Esophagus squamous epithelium (tissue), 5 donors: ENCODE measurements around the gene TOX2. TPM values are rescaled to one million over a fixed set of nuclear protein-coding genes. Genes with fewer than 3 reads are reported as not detected.

Source experiments
- DNase-seq: peaks from one replicate; lab custom pipeline; 2025; lab: John Stamatoyannopoulos, UW
- H3K27ac ChIP-seq, 4 donors: fragments of 200-600 bp; sonication (generic); one replicate each; pipeline ENCODE4 v1.5.1; 2016 to 2019; ENCODE audit warnings: mild to moderate bottlenecking in 1 of 4
- H3K27me3 ChIP-seq, 4 donors: fragments of 200-600 bp; sonication (generic); 1 replicate in 3 of 4; 2 replicates in 1 of 4; pipeline versions ENCODE4 v1.5.1 to v1.6.0; 2017 to 2021; ENCODE audit warnings: antibody characterized with exemption in 1 of 4
- H3K36me3 ChIP-seq, 3 donors: fragments of 200-600 bp; sonication (generic); one replicate each; pipeline ENCODE4 v1.5.1; 2016 to 2019
- H3K4me1 ChIP-seq, 3 donors: fragments of 200-600 bp; sonication (generic); one replicate each; pipeline ENCODE4 v1.5.1; 2017 to 2019
- H3K4me3 ChIP-seq, 4 donors: fragments of 200-600 bp; sonication (generic); 1 replicate in 3 of 4; 2 replicates in 1 of 4; pipeline ENCODE4 v1.5.1; 2016 to 2019; ENCODE audit warnings: mild to moderate bottlenecking in 2 of 4, moderate library complexity in 1 of 4
- H3K9me3 ChIP-seq, 3 donors: fragments of 200-600 bp; sonication (generic); one replicate each; pipeline ENCODE4 v1.5.1; 2016 to 2019
- POLR2A ChIP-seq, 4 donors: fragments of 450-650 bp; IDR thresholded peaks; one replicate each; pipeline ENCODE4 v1.6.1; 2017; ENCODE audit warnings: antibody characterized with exemption in 4 of 4, mild to moderate bottlenecking in 4 of 4, moderate library complexity in 3 of 4
- WGBS, 2 donors: methylation state at CpG; one replicate each; pipeline ENCODE4 v1.1.5; 2018; 5-methylcytosine and 5-hydroxymethylcytosine counted together
- intact Hi-C: fragments of 100-400 bp; cut with DNase I; formaldehyde crosslinking; loops from one replicate; pipeline ENCODE4 v1.15.0; 2022
- total RNA-seq, 4 donors: library from RNA; depleted of rRNA; stranded (reverse); fragments of >200 nt; gene quantifications; one replicate each; pipeline ENCODE4 v1.1.0, GENCODE V29; 2016
- TF ChIP-seq, protein P1 (sequence below), 6 experiments: fragments of 450-650 bp in 4 of 6; fragments of 200-600 bp in 2 of 6; sonication (generic) in 2 of 6; IDR thresholded peaks; one replicate each; pipeline ENCODE4 v1.5.1; 2016 to 2019; ENCODE audit warnings: antibody characterized with exemption in 6 of 6, mild to moderate bottlenecking in 4 of 6, moderate library complexity in 4 of 6
- donor health status: DM: yes; HTN: yes; CAD: no.

The TOX2 gene
- total RNA-seq, 4 donors from 2014 or later = 0.99 to 22.9 (median 3.1) TPM

DNA sequence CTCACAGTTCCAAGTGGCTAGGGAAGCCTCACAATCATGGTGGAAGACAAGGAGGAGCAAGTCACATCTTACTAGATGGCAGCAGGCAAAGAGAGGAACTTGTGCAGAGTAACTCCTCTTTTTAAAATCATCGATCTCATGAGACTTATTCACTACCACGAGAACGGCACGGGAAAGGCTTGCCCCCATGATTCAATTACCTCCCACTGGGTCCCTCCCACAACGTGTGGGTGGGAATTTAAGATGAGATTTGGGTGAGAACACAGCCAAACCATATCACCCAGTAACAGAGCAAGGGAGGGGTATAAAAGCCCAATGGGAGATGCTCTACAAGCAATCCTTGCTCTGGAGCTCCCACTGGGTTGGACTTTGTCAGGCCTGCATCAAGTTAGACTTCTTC lies 192.0 kb downstream of the TOX2 start:
- DNase-seq = no peak
- WGBS, 2 donors = 66 to 71% methylated on average over 5 of the region's 5 CpGs
- H3K27me3 ChIP-seq = peaks cover 0 to 27% (median 0%) of the 10 kb centered on the region in 4 donors
- H3K4me1 ChIP-seq = peaks cover 0 to 12% (median 5%) of the 10 kb centered on the region in 3 donors
- no peak overlapping the region for H3K4me3 ChIP-seq
- TF ChIP-seq, protein P1, sequence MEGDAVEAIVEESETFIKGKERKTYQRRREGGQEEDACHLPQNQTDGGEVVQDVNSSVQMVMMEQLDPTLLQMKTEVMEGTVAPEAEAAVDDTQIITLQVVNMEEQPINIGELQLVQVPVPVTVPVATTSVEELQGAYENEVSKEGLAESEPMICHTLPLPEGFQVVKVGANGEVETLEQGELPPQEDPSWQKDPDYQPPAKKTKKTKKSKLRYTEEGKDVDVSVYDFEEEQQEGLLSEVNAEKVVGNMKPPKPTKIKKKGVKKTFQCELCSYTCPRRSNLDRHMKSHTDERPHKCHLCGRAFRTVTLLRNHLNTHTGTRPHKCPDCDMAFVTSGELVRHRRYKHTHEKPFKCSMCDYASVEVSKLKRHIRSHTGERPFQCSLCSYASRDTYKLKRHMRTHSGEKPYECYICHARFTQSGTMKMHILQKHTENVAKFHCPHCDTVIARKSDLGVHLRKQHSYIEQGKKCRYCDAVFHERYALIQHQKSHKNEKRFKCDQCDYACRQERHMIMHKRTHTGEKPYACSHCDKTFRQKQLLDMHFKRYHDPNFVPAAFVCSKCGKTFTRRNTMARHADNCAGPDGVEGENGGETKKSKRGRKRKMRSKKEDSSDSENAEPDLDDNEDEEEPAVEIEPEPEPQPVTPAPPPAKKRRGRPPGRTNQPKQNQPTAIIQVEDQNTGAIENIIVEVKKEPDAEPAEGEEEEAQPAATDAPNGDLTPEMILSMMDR (IDR thresholded peaks at IDR 0.05) = no peak
- no peak for TF ChIP-seq POLR2A (IDR thresholded peaks at IDR 0.05)
- peaks cover 0 to 14% (median 0%) of the 10 kb centered on the region in 3 donors for H3K9me3 ChIP-seq
- intact Hi-C loops = no loop called here
- no peaks in the 10 kb centered on the region for H3K36me3 ChIP-seq
- H3K27ac ChIP-seq = no peak overlapping the region

- no peak overlapping the region for H3K4me3 ChIP-seq
- H3K27me3 ChIP-seq = peaks cover 0 to 20% (median 0%) of the 10 kb centered on the region in 4 donors
- 17 to 53% methylated on average over 1 to 3 of the region's 5 CpGs for WGBS, 2 donors
- peaks cover 0 to 10% (median 0%) of the 10 kb centered on the region in 3 donors for H3K9me3 ChIP-seq
- H3K27ac ChIP-seq = no peak overlapping the region
- H3K36me3 ChIP-seq = no peaks in the 10 kb centered on the region
- H3K4me1 ChIP-seq = peaks cover 0 to 23% (median 11%) of the 10 kb centered on the region in 3 donors
- intact Hi-C loops = loop anchor here (10.0 kb wide), 1 partner anchor 205 kb away; the partner anchor contains the start of gene FITM2
- no peak for TF ChIP-seq POLR2A (IDR thresholded peaks at IDR 0.05)
- DNase-seq = no peak
These were observed 195.3 kb downstream of the TOX2 start for GRCh38 chr20:44109951-44110361.

DNA sequence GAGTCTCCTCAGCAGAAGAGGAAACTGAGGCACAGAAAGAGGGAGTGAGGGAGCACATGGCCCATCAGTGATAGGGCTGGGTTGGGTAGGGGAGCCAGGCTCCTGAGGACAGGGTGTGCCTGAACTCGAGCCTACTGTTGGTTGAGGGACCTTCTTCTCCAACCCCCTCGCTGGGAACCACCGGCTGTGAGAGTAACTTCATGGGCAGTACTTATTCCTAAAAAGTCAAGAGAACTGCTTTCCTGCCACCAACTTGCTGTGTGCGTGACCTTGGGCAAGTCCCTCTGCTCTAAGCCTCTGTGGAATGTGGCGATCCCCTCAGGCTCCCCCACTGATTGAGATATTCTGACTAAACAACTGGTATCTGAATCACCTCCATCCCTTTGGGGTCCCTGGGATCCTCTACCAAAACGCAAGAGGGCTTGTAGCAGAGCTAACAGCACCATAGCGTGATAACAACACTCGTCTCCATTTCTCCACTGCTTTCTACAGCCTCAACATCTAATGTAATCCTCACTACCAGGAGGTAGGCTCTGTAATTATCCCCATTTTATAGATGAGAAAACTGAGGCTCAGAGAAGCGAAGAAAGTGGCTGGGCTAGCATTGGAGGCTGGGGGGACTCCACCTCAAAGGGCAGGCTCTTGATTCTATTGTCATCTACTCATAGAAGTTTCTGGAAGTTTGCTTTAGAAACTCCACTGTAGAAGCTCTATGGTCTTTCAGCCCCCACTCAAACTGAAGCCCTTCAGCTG lies 196.3 kb downstream of the TOX2 start:
- Histone ChIP-seq H3K4me1 (peaks cover 0 to 19% (median 11%) of the 10 kb centered on the region in 3 donors), H3K27ac (peak overlapping the region in 1 of 4 donors; percentile 46), H3K4me3 (no peak overlapping the region), H3K27me3 (peaks cover 0 to 24% (median 0%) of the 10 kb centered on the region in 4 donors), H3K36me3 (no peaks in the 10 kb centered on the region), H3K9me3 (peaks cover 0 to 10% (median 0%) of the 10 kb centered on the region in 3 donors)
- DNase-seq = no peak
- WGBS, 2 donors = 81 to 85% methylated on average over 7 to 9 of the region's 9 CpGs
- intact Hi-C loops = loop anchor here (10.0 kb wide), 1 partner anchor 204 kb away; the partner anchor contains the start of gene FITM2
- no peak for TF ChIP-seq POLR2A (IDR thresholded peaks at IDR 0.05)
- TF ChIP-seq, protein P1 (IDR thresholded peaks at IDR 0.05) = no peak

DNA sequence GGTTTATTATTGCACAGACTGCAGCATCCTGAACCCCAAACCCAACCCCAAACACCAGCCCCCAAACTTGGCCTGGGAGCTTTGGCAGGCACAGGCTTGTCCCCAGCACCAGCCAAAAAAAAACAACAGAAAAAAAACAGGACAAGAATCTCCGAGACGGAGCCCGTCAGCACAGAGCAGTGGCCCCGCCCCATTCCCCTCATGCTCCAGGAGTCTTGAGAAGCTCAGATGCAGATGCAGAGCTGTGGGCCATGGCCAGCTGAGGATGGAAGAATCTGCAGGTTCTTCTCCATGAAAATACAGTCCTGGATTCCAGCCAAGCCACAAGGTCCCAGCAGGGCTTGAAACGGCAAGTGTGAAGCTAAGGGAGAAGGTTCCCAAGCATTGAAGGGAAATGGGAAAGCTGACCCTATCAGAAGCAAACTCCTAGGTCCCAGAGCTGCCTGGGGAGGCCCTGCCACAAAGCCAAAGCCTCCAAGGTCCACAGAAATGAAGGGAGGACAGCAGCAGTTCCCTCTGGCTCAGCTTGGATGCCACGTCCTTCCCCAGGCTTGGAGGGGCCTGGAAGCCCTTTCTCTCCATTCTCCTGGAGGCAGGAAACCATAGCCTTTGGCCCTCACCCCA lies 197.2 kb downstream of the TOX2 start:
- H3K27ac ChIP-seq = peak overlapping the region in 1 of 4 donors; percentile 46
- TF ChIP-seq, protein P1 (IDR thresholded peaks at IDR 0.05) = no peak
- no peak for TF ChIP-seq POLR2A (IDR thresholded peaks at IDR 0.05)
- intact Hi-C loops = loop anchor here (10.0 kb wide), 1 partner anchor 203 kb away; the partner anchor contains the start of gene FITM2
- 0 to 23% methylated on average over 3 to 6 of the region's 6 CpGs for WGBS, 2 donors
- DNase-seq = no peak
- no peak overlapping the region for H3K4me3 ChIP-seq
- peaks cover 0 to 31% (median 0%) of the 10 kb centered on the region in 4 donors for H3K27me3 ChIP-seq
- H3K36me3 ChIP-seq = no peaks in the 10 kb centered on the region
- H3K9me3 ChIP-seq = peaks cover 0 to 10% (median 0%) of the 10 kb centered on the region in 3 donors
- peaks cover 2 to 28% (median 11%) of the 10 kb centered on the region in 3 donors for H3K4me1 ChIP-seq

- 67 to 79% methylated on average over 5 to 6 of the region's 6 CpGs for WGBS, 2 donors
- Histone ChIP-seq H3K27ac (peak overlapping the region in 3 of 4 donors; percentile 25 to 58 (median 25)), H3K4me1 (peaks cover 2 to 30% (median 11%) of the 10 kb centered on the region in 3 donors), H3K27me3 (peaks cover 0 to 37% (median 0%) of the 10 kb centered on the region in 4 donors), H3K4me3 (no peak overlapping the region), H3K36me3 (no peaks in the 10 kb centered on the region), H3K9me3 (peaks cover 0 to 9% (median 0%) of the 10 kb centered on the region in 3 donors)
- TF ChIP-seq POLR2A (IDR thresholded peaks at IDR 0.05) = no peak
- TF ChIP-seq, protein P1 (IDR thresholded peaks at IDR 0.05) = no peak
- intact Hi-C loops = loop anchor here (10.0 kb wide), 1 partner anchor 202 kb away; the partner anchor contains the start of gene FITM2
- DNase-seq = no peak
These were observed 197.8 kb downstream of the TOX2 start for GRCh38 chr20:44112456-44112855.
